CD4-positive, CD25-positive, alpha-beta regulatory T cell (primary cell): ENCODE data around the gene APCDD1L. TPM values are rescaled to one million over a fixed set of nuclear protein-coding genes. Genes with fewer than 3 reads are reported as not detected.

ENCODE experiments used
- ATAC-seq, 2 donors: fragments of 150-1000 bp; cut with Tn5 transposase; one replicate each; pipeline ENCODE4 v1.10.0; 2021; ENCODE audit warnings: low read depth in 2 of 2, moderate number of reproducible peaks in 2 of 2, moderate library complexity in 1 of 2
- DNase-seq, 3 donors: peaks; one replicate each; pipeline versions ENCODE4 v3.0.0 to v3.0.0-alpha.2; 2012 to 2022; ENCODE audit warnings: mixed read lengths in 1 of 3
- H3K27ac ChIP-seq: one replicate; pipeline ENCODE4 v1.7.0; 2013; ENCODE audit warnings: mild to moderate bottlenecking, low read length; ENCODE audit not compliant: insufficient read depth, poor library complexity, severe bottlenecking
- H3K27me3 ChIP-seq: one replicate; pipeline ENCODE4 v1.7.0; 2013; ENCODE audit warnings: low read length; ENCODE audit not compliant: control insufficient read depth, insufficient read depth
- H3K36me3 ChIP-seq: one replicate; pipeline ENCODE4 v1.7.0; 2013; ENCODE audit warnings: mild to moderate bottlenecking, low read length, moderate library complexity; ENCODE audit not compliant: control insufficient read depth, insufficient read depth
- H3K4me1 ChIP-seq: 2 replicates; pipeline ENCODE4 v1.7.0; 2013; ENCODE audit warnings: mild to moderate bottlenecking, low read length; ENCODE audit not compliant: insufficient read depth, control insufficient read depth, poor library complexity, severe bottlenecking
- H3K4me3 ChIP-seq: one replicate; pipeline ENCODE4 v1.7.0; 2013; ENCODE audit warnings: low read depth, mild to moderate bottlenecking, low read length, moderate library complexity
- H3K9me3 ChIP-seq, 2 experiments: 1 replicate in 1 of 2; 2 replicates in 1 of 2; pipeline ENCODE4 v1.7.0; 2013; ENCODE audit warnings: low read length in 2 of 2, mild to moderate bottlenecking in 1 of 2, moderate library complexity in 1 of 2; ENCODE audit not compliant: control insufficient read depth in 2 of 2
- H3K27ac Mint-ChIP-seq, 3 donors: one replicate each; pipeline ENCODE4 v1.8.0; 2020 to 2022; ENCODE audit warnings: mild to moderate bottlenecking in 3 of 3, mixed read lengths in 3 of 3, moderate library complexity in 2 of 3
- H3K27me3 Mint-ChIP-seq: one replicate; pipeline ENCODE4 v1.8.0; 2022; ENCODE audit warnings: mild to moderate bottlenecking, mixed read lengths
- H3K36me3 Mint-ChIP-seq: one replicate; pipeline ENCODE4 v1.8.0; 2020; ENCODE audit warnings: mixed read lengths
- H3K4me1 Mint-ChIP-seq, 4 donors: one replicate each; pipeline ENCODE4 v1.8.0; 2020 to 2022; ENCODE audit warnings: mixed read lengths in 4 of 4, mild to moderate bottlenecking in 1 of 4
- H3K4me3 Mint-ChIP-seq, 4 donors: one replicate each; pipeline ENCODE4 v1.8.0; 2020 to 2022; ENCODE audit warnings: mild to moderate bottlenecking in 4 of 4, mixed read lengths in 4 of 4, moderate library complexity in 3 of 4
- H3K9me3 Mint-ChIP-seq, 7 donors: one replicate each; pipeline ENCODE4 v1.8.0; 2020 to 2022; ENCODE audit warnings: mixed read lengths in 7 of 7, mild to moderate bottlenecking in 3 of 7, moderate library complexity in 2 of 7
- polyA plus RNA-seq, 4 donors: library from polyadenylated mRNA; unstranded; fragments of 300-500 nt; fragmentation: Illumina TruSeq; gene quantifications; one replicate each; pipeline ENCODE4 v1.2.3, GENCODE V29; 2021
- total RNA-seq: library from RNA; stranded (reverse); gene quantifications from one replicate; pipeline ENCODE4 v1.2.3, GENCODE V29; 2022

The APCDD1L gene
- total and polyA plus RNA-seq, 5 donors from 2014 or later = 0.62 TPM; not detected in 4

DNA sequence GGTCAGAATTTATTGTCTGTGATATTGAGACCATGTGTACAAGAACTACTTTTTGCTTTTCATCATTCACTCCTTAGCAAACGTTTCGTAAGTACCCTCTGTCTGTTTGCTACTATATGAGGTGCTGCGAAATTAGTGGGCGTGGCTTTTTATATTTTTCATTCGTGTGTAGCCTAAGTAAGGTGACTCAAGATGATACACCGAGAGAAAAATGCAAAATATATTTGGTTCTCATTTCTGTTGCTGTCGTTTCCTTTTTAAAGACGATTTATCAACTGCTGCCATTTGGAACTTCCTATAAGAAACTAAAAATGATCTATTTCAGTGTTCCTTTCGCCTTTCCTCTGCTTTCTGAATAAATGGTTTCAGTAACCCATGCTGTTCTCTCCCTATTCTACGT, 64.9 kb downstream of the APCDD1L start:
- Mint-ChIP-seq H3K27ac (peak overlapping the region in 1 of 3 donors; percentile 70), H3K36me3 (peaks cover 34% of the 10 kb centered on the region), H3K4me3 (no peak overlapping the region), H3K4me1 (peaks cover 2 to 14% (median 4%) of the 10 kb centered on the region in 4 donors), H3K9me3 (peaks cover 0 to 4% (median 2%) of the 10 kb centered on the region in 7 donors), H3K27me3 (no peaks in the 10 kb centered on the region)
- Histone ChIP-seq H3K27me3 (no peaks in the 10 kb centered on the region), H3K4me3 (no peak overlapping the region), H3K4me1 (no peaks in the 10 kb centered on the region), H3K36me3 (peaks cover 29% of the 10 kb centered on the region), H3K9me3 (no peaks in the 10 kb centered on the region), H3K27ac (no peak overlapping the region)
- DNase-seq (no peak), ATAC-seq (no peak)

DNA sequence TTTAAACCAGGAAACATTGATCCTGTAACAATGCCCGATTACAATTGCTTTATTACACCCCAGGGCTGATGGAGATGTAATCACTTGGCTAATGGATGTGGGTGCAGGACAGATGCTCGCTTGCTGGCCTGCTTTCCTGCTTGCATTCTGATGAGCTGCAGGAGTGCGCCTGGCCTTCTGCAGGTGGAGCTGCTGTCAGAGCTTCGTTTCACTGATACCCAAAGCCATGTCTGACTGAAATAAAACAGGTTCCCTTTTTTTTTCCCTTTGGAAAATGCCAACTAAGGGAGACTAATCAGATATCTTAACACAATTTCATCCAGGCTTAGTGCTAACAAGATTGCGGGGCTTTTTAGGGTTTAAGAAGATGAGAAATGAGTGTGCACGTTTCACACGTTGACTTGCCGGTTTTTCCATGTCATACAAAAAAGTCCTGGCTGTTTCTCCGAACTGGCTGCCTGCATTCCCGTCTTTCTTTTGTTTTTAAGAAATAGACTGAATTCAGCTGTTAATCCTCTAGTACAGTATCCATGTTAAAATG, 65.4 kb downstream of the APCDD1L start:
- Mint-ChIP-seq H3K27ac (no peak overlapping the region), H3K36me3 (peaks cover 37% of the 10 kb centered on the region)
- peaks cover 34% of the 10 kb centered on the region for H3K36me3 ChIP-seq

DNA sequence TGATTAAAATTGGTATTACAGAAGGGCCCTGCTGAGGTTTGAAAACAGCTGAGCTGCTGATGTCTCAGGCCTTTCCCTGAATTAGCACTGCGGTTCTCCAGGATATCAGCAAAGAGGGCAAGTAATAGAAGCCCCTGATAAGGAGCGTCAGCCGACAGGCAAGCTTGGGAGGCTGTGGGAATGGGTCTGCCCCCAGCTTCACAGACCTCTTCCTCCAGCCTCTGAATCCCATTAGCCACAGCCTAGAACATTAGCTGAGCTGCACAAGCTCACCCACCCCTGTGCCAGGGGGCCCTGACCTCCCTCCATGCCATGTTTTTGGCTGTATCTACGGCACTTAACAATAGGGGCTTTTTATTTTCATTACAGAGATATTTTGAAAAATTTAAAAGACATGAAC, 66.2 kb downstream of the APCDD1L start:
- ATAC-seq (no peak), DNase-seq (no peak)
- Histone ChIP-seq H3K4me1 (no peaks in the 10 kb centered on the region), H3K27me3 (no peaks in the 10 kb centered on the region), H3K4me3 (no peak overlapping the region), H3K27ac (no peak overlapping the region), H3K36me3 (peaks cover 42% of the 10 kb centered on the region), H3K9me3 (no peaks in the 10 kb centered on the region)
- H3K4me3 Mint-ChIP-seq = no peak overlapping the region
- peaks cover 3 to 14% (median 5%) of the 10 kb centered on the region in 4 donors for H3K4me1 Mint-ChIP-seq
- peaks cover 0 to 1% (median 0%) of the 10 kb centered on the region in 7 donors for H3K9me3 Mint-ChIP-seq
- H3K27me3 Mint-ChIP-seq = no peaks in the 10 kb centered on the region
- H3K27ac Mint-ChIP-seq = peak overlapping the region in 1 of 3 donors; percentile 17
- peaks cover 36% of the 10 kb centered on the region for H3K36me3 Mint-ChIP-seq

More for the DNA sequence above, 65.4 kb downstream of the APCDD1L start:
- no peaks in the 10 kb centered on the region for H3K27me3 Mint-ChIP-seq
- no peak overlapping the region for H3K27ac ChIP-seq
- no peak for ATAC-seq
- no peak overlapping the region for H3K4me3 Mint-ChIP-seq
- no peaks in the 10 kb centered on the region for H3K4me1 ChIP-seq
- H3K27me3 ChIP-seq = no peaks in the 10 kb centered on the region
- peaks cover 0 to 4% (median under 1%) of the 10 kb centered on the region in 7 donors for H3K9me3 Mint-ChIP-seq
- H3K4me3 ChIP-seq = no peak overlapping the region
- DNase-seq = no peak
- peaks cover 3 to 14% (median 5%) of the 10 kb centered on the region in 4 donors for H3K4me1 Mint-ChIP-seq
- no peaks in the 10 kb centered on the region for H3K9me3 ChIP-seq

DNA sequence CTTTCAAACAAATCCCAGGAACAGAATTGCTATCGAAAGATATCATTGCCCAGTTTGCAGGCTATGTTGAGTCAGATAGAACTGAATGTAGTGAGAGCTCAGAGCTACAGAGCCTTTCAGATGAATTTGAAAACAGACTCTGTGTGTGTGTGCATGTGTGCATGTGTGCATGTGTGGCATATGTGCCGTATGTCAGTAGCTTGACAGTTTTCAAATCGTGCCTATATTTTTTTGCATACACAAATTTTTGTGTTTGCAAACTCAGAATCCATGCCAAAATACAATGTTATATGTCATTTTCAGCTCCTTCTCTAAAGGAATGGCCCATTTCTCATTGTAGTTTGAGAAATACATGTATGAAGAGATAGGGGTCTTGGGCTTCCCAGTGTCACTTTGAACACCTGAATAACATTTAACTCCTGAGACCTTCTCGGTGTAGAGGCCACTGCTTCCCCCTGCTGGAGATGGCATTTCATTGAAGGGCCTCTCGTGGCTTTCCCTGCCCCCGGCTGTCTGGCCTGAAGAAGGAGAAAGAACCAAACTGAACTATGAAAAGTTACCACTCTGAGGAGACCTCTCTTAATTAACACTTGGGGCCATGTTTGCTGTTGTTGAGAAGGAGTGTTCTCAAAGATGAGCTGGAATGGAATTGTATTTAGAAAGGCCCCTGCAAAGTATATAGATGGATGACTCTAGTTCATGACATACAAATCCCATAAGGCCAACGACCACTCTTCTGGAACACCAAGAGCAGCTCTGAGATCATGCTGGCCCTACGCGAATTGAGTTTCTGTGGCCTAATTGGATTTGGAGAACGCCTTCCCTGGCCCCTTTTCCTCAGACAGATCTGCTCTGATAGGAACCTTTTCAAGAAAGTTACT, 67.4 kb downstream of the APCDD1L start:
- Mint-ChIP-seq H3K4me3 (no peak overlapping the region), H3K27ac (peak overlapping the region in 2 of 3 donors; percentile 34 to 84), H3K9me3 (no peaks in the 10 kb centered on the region), H3K27me3 (no peaks in the 10 kb centered on the region), H3K36me3 (peaks cover 43% of the 10 kb centered on the region), H3K4me1 (peaks cover 4 to 14% (median 6%) of the 10 kb centered on the region in 4 donors)
- Histone ChIP-seq H3K4me3 (no peak overlapping the region), H3K36me3 (peaks cover 47% of the 10 kb centered on the region), H3K27ac (no peak overlapping the region), H3K4me1 (no peaks in the 10 kb centered on the region), H3K9me3 (no peaks in the 10 kb centered on the region), H3K27me3 (no peaks in the 10 kb centered on the region)
- DNase-seq = peak; percentile 20 to 67 (median 33)
- no peak for ATAC-seq

DNA sequence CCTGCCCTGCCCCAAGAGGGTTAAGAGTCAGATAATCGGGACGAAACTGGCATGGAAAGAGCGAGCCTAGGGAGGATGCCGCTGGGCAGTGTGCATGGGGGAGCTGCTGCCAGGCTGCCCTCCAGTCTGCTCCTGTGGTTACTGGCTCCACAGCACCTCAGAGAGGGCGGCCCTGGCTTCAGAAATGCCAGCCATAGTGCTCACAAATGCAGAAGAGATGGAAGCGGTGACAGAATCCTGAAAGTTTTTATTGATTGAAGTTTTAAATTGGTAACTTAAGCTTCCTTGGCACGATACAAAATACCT, 68.3 kb downstream of the APCDD1L start:
- H3K36me3 Mint-ChIP-seq = peaks cover 44% of the 10 kb centered on the region

DNA sequence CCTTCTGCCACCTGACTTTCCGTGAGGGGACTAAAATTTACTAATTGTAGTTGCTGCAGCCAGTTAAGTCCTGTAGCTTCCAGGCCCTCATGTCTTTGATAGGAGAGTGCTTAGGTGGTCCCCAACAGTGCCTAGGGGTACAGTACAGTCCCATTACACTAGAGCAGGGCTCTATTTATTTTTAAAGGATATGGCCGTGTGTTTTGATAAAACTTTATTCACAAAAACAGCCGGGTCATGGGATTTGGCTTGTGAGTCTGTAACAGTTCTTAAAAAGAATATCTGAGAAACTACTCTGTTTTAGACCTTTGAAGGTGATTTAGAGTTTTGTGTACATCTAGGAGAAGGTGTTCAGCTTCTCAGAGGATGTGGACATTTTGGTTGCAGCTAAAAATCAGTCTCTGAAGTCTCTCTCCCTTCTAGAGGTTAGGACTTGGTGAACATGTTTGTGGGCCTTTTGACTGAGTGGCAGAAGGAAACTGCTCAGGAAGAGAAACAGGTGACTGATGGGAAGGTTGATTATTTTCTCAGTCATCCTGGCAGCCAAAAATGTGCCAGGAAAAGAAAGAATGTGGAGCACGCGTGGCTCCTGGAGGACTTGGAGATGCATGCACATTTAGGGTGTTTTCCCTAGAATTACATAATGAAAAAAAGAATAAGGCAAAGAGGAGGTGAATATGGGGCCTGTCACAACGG, 68.8 kb downstream of the APCDD1L start:
- Histone ChIP-seq H3K27ac (no peak overlapping the region), H3K36me3 (peaks cover 56% of the 10 kb centered on the region), H3K4me1 (no peaks in the 10 kb centered on the region), H3K27me3 (no peaks in the 10 kb centered on the region), H3K9me3 (no peaks in the 10 kb centered on the region), H3K4me3 (no peak overlapping the region)
- Mint-ChIP-seq H3K27me3 (no peaks in the 10 kb centered on the region), H3K4me1 (peaks cover 6 to 14% (median 10%) of the 10 kb centered on the region in 4 donors), H3K4me3 (no peak overlapping the region), H3K27ac (no peak overlapping the region), H3K36me3 (peaks cover 43% of the 10 kb centered on the region), H3K9me3 (no peaks in the 10 kb centered on the region)
- ATAC-seq = no peak
- no peak for DNase-seq

More for the DNA sequence above, 68.3 kb downstream of the APCDD1L start:
- DNase-seq (no peak), ATAC-seq (no peak)
- Histone ChIP-seq H3K27ac (no peak overlapping the region), H3K4me1 (no peaks in the 10 kb centered on the region), H3K4me3 (no peak overlapping the region), H3K36me3 (peaks cover 51% of the 10 kb centered on the region), H3K27me3 (no peaks in the 10 kb centered on the region), H3K9me3 (no peaks in the 10 kb centered on the region)
- Mint-ChIP-seq H3K27ac (no peak overlapping the region), H3K4me3 (no peak overlapping the region), H3K9me3 (no peaks in the 10 kb centered on the region), H3K4me1 (peaks cover 6 to 14% (median 9%) of the 10 kb centered on the region in 4 donors), H3K27me3 (no peaks in the 10 kb centered on the region)

DNA sequence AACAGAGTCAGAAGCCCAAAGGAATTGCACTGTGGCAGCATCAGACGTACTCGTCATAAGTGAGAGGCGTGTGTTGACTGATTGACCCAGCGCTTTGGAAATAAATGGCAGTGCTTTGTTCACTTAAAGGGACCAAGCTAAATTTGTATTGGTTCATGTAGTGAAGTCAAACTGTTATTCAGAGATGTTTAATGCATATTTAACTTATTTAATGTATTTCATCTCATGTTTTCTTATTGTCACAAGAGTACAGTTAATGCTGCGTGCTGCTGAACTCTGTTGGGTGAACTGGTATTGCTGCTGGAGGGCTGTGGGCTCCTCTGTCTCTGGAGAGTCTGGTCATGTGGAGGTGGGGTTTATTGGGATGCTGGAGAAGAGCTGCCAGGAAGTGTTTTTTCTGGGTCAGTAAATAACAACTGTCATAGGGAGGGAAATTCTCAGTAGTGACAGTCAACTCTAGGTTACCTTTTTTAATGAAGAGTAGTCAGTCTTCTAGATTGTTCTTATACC, 70.4 kb downstream of the APCDD1L start:
- H3K9me3 Mint-ChIP-seq = no peaks in the 10 kb centered on the region
- H3K4me3 Mint-ChIP-seq = no peak overlapping the region
- H3K27ac Mint-ChIP-seq = peak overlapping the region in 1 of 3 donors; percentile 16
- no peaks in the 10 kb centered on the region for H3K27me3 ChIP-seq
- ATAC-seq (no peak), DNase-seq (no peak)
- H3K36me3 Mint-ChIP-seq = peaks cover 38% of the 10 kb centered on the region
- H3K36me3 ChIP-seq = peaks cover 59% of the 10 kb centered on the region
- H3K4me1 Mint-ChIP-seq = peaks cover 6 to 12% (median 8%) of the 10 kb centered on the region in 4 donors
- H3K27ac ChIP-seq = no peak overlapping the region
- no peaks in the 10 kb centered on the region for H3K9me3 ChIP-seq
- H3K27me3 Mint-ChIP-seq = no peaks in the 10 kb centered on the region
- H3K4me3 ChIP-seq = no peak overlapping the region
- H3K4me1 ChIP-seq = no peaks in the 10 kb centered on the region
